DMS 273 (cell line): ENCODE results near the gene PHLDB2.

Experiments
- DNase-seq: peaks from one replicate; lab custom pipeline; 2025; ENCODE audit not compliant: unreplicated experiment; lab: John Stamatoyannopoulos, UW

PHLDB2 gene

GRCh38 chr3:111850537-111850936 lies 8.5 kb upstream of the PHLDB2 start:
- DNase-seq = peak; percentile 35

DNA sequence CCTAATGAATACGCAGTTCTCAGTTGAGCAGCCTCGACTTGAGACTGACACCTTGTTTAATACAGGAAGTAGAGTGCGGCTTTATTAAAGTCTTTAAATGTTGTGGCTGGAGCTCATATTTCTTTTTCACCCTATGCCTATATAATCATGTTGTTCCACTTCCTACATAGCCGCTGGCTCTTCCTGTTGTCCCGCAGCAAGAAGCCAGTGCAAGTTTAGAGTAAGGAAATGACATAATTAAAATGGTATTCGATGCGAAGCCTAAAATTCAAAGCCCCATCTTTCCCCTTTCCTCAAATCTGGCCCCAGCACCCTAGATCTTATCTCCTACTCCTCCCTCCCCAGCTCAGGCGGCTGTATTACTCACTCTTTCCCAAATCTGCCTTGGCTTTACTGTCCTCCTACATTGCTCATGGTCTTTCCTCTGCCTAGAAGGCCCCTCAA lies 7.5 kb upstream of the PHLDB2 start:
- DNase-seq = peak; percentile 55

- DNase-seq = no peak
Observed at GRCh38 chr3:111852540-111852939, 6.5 kb upstream of the PHLDB2 start.

GRCh38 chr3:111853068-111853467 lies 6.0 kb upstream of the PHLDB2 start:
- DNase-seq = no peak

DNA sequence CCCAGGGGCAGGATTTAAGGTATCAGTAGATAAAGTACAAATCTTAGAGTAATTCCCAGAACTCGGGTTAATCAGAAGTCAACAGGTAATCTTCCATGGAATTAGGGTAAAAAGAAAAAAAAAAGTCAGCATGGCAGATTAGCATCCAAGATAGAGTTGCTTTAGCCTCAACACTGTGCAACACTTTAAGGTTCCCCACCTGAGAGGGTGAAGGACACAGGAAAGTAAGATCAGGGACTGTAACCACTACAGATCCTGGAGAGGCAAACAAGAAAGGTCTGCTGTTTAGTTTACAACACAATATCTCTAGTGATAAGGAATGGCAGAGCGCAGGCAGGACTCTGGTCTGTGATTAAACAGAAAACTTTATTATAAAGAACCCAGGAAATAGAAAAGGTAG lies 4.1 kb upstream of the PHLDB2 start:
- DNase-seq = no peak

DNA sequence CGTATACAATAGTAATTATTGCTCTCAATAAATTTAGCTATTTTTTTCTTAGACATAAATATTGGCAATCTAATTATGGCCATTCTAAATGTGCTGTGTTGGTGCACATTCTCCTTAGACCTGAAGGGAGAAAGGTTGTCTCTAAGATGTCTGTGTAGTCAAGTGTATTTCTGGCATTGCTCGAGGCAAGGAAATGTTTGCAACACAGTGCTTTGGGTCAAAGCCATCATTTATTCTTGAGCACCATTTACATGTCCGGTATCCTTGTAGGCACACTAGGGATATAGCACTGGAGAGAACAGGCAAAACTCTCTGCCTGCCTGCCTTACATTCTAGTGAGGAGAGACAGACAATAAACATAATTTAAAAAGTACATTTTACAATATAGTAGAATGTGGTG lies 2.6 kb upstream of the PHLDB2 start:
- DNase-seq = no peak

DNA sequence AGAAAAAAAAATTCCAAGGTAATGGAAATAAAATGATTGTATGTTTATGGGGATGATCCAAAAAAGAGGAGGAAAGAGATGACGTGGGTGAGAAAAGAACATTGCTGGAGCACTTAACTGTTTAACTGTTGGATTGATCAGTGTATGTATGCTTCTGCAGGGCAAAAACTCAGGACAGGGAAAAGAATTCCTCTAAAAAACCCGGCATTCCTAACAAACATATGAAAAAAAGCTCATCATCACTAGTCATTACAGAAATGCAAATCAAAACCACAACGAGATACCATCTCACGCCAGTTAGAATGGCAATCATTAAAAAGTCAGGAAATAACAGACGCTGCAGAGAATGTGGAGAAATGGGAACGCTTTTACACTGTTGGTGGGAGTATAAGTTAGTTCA lies 1.6 kb upstream of the PHLDB2 start:
- DNase-seq = no peak

- no peak for DNase-seq
Observed at GRCh38 chr3:111858642-111859041, 423 bp upstream of the PHLDB2 start.

DNA sequence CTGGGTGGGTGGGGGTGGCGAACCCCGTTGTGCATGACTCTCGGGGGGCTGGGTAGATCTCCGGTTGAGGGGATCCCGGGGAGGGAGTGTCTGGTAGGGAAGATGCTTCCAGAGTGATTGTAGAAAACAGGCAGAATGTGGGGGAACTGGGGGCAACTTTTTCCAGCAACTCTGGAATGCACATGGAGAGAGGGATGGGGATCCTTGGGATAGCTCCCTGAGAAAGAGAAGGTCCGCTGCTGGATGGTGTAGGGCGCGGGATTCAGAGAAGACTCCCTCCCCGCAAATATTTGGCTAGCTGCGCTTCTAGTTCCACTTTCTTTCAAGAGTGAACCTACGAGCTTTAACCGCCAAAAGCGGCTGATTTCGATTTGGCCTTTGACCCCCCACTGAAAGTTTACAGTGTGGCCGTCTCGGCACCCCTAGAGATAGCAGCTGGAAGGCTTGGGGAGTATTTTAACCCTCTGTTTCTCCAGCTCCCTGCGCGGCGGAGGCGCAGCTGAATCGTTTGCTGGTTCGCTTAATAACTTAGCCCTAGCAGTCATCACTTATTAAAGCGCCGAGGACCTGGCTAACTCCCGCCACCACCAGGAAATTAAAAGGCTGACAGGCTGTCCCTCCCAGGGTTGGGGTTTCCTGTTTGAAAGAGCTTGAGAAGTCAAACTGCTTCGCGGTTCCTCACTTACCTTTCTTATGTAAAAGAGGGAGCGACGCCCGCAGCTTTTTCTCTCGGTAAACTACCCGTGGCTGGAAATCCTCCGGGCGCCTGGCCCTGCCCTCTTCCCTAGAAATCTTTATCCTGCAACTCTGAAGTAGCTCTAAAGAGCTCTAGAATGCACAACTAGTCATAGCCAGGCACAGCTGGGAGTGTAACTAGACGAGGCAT lies 1.2 kb downstream of the PHLDB2 start:
- peak; percentile 93 for DNase-seq

DNA sequence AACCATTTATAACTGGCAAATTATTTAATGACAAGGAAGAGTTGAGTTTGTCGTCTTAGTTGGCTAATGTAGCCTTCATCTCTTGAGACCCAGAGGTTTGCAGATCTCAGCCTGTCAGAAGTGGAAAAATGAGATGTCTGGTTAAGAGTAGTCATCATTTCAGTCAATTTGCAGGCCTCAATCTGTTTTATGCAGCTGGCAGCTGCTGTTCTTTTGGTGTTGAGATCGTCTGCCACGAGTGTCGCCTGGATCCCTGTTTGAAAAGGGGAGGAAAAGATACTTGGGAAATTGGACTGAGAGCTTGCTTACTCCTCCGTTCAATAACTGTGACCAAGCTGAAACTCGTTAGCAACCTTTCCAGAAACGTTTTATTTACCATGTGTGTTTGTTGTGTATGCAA lies 2.3 kb downstream of the PHLDB2 start:
- peak; percentile 88 for DNase-seq

DNA sequence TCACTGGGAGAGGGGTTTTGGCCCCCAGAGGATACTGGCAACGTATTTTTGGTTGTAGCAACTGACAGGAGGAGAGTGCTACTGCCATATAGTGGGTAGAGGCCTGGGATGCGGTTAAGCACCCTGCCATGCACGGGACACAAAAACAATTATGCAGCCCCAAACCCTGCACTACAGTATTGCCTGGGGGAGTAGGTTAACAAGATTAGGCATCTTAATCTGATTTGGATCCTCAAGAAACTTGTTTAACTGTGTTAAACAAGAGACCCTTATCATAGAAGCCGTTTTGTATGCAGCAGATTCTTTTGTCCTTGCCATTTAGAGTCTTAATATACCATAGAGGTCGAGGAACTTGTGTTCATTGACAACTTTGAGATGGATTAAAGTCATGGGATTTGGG lies 3.4 kb downstream of the PHLDB2 start:
- peak; percentile 66 for DNase-seq

- DNase-seq = peak; percentile 93
Observed at GRCh38 chr3:111862974-111863373, 3.9 kb downstream of the PHLDB2 start.

DNA sequence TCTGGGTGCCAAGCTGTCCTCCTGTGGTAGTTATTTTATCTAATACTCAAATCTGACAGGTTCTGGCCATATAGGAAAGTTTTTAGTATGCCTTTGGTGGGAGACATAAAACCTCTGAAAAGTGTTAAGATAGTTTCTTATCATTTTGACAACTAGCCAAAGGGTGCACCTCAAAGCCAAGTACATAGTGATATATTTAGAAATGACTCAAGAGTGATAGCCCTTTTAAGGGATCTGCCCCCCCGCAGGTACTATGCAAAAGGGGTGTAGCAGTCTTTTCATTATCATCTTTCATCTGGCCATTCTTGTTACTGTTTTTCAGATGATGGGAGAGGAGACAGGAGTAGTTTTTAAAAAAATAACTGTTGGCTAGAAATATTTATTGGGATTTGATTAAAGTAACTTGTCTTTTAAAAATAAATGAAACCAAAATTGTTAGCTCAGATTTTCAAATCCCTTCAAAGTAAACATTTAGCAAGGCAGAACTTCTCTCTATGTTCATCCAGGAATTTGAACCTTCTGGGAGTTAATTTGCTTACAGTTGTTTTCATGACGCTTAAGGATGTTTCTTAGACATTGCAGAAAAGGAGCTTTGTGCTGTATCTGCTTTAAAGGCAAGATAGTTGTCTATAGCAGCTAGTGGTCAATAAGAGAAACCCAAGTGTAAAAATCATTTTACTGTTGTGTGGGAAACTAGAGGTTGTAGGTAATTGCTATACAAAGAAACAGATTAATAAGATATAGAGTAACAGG lies 5.1 kb downstream of the PHLDB2 start:
- DNase-seq = peak; percentile 53

DNA sequence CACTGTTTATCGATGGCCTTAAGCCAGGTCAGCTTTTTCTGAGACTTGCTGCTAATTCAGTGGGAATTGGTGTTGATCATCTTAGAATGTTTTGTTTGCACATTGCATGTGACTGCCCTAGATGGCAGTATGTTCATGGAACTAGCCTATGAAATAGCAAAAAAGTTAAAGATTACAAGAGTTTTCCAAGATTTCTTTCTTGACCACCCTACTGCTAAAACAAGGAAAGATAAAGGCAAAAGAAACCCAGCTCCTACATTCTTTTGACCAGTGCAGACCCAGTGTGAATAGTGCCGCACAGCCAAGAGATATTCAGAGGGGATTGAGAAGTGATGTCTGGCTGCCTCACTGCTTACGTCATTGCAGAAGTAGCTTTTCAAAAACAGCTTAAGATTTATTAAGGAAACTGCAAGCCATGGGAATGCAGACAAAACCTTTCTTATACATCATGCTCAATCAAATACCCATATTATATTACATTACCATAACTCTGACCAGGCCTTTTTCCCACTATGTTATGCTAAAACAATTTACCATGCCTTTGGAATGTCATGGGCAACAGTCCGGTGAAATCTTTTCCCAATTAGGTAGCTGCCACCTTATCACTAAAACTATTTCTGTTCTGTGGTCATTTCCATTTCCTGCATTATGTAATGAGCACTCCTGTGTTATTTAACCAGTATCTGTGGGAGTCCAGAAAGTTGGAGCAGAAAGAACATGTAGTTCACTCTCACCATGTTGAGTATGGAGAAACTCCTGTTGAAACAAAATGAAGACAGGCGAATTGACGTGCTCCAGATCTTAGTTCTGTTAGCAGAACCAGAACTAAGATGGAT lies 6.0 kb downstream of the PHLDB2 start:
- DNase-seq = peak; percentile 30

DNA sequence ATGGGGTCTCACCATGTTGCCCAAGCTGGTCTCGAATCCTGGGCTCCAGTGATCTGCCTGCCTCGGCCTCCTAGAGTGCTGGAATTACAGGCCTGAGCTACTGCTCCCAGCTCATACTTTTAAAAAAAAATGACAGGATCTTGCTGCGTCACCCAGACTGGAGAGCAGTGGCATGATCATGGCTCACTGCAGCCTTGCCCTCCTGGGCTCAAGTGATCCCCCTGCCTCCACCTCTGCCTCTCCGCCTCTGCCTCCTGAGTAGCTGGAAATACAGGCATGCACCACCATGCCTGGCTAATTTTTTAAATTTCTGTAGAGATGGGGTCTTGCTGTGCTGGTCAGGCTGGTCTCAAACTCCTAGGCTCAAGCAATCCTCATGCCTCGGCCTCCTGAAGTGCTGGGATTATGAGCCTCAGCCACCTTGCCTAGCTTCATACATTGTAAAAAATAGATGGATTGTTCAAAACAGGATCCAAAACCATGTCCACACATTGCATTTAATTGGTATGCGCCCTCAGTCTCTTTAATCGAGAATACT lies 8.9 kb downstream of the PHLDB2 start:
- no peak for DNase-seq

GRCh38 chr3:111870620-111871019 lies 11.6 kb downstream of the PHLDB2 start:
- no peak for DNase-seq

GRCh38 chr3:111871809-111872623 lies 13.0 kb downstream of the PHLDB2 start:
- DNase-seq = no peak

- no peak for DNase-seq
Observed at GRCh38 chr3:111872979-111873378, 13.9 kb downstream of the PHLDB2 start.

DNA sequence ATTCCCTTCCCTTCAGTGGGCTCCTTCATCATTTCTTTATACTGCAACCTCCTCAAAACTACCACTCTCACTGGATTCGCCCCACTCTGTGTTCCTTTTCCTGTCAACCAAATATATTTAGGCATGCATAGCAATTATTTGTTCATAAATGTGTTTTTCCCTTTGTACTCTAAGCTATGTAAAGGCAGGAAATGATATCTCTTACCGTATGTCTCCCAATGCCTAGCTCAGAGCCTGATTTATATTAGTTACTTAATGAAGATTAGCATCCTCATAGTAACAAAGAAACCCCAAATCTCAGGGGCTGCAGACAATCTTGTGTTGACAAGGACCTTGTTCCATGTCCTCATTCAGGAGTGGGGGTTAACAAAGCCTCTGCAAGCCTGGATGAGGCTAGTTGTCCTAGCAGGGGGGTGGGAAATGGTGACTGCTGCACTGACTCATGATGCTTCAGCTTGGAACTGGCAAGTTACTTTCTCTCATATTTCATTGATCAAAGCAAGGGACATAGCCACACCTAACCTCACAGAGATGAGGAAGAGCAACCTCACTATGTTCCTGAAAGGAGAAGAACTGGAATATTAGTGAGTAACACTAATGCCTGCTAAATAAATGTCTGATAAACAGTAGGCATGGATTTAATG lies 15.2 kb downstream of the PHLDB2 start:
- DNase-seq = no peak

DNA sequence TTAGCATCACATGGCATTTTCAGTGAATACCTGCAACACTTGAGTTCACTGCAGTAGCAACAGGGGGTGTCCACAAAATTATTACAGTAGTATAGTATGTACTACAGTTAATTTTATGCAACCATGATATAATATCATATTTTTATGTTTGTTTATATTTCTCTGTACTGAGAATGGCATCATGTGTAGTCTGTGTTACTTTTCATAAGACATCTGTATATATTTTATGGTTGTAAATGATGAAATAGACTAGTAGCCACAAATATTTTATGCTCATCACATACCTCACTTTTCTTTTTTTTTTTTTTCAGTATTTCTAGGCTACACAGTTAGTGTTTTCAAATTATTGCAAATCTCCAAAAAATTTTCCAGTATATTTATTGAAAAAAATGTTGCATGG lies 22.4 kb downstream of the PHLDB2 start:
- DNase-seq = no peak
